ENCODE data around the gene DNAH3. TPM values are rescaled to one million over a fixed set of nuclear protein-coding genes. Genes with fewer than 3 reads are reported as not detected.

DNAH3 gene
- total RNA-seq, 1 experiment from 2014 or later = 0.15 TPM

- Histone ChIP-seq H3K9me3 (ENCODE audit: control insufficient read depth in 1 of 2, insufficient read depth in 1 of 2, low read depth in 1 of 2, low read length in 2 of 2) (no peaks in the 10 kb centered on the region), H3K4me3 (replicated peaks in 1 of 2; ENCODE audit: low read depth in 1 of 2, low read length in 2 of 2) (no peak overlapping the region), H3K4me2 (ENCODE audit: low read length) (no peak overlapping the region), H3K79me2 (ENCODE audit: insufficient read depth, low read length) (no peaks in the 10 kb centered on the region), H3K27ac (ENCODE audit: low read depth, low read length) (no peak overlapping the region), H3K36me3 (ENCODE audit: control insufficient read depth in 1 of 2, insufficient read depth in 2 of 2, low read length in 2 of 2) (no peaks in the 10 kb centered on the region), H2AFZ (ENCODE audit: low read depth, low read length, poor library complexity, severe bottlenecking) (no peak overlapping the region), H3K9ac (ENCODE audit: low read length) (no peak overlapping the region), H4K20me1 (ENCODE audit: insufficient read depth) (no peaks in the 10 kb centered on the region), H3K4me1 (ENCODE audit: control insufficient read depth in 1 of 2, insufficient read depth in 2 of 2, low read length in 2 of 2) (peaks cover 12 to 15% of the 10 kb centered on the region in 2 experiments), H3K27me3 (ENCODE audit: insufficient read depth, low read length) (no peaks in the 10 kb centered on the region), H3K9me2 (ENCODE audit: insufficient read depth) (no peaks in the 10 kb centered on the region)
- intact Hi-C loops (cut with micrococcal nuclease) = no loop called here
- ChIA-PET CTCF (no interaction called here), RAD21 (ENCODE audit: low non-redundant PET in 1 of 2, low total read pairs in 2 of 2, uncharacterized antibody in 2 of 2, unreplicated experiment in 2 of 2) (no interaction called here), POLR2A (no interaction called here)
- no TSS peak for BruUV-seq (replicated peaks)
- TF ChIP-seq, protein P1, sequence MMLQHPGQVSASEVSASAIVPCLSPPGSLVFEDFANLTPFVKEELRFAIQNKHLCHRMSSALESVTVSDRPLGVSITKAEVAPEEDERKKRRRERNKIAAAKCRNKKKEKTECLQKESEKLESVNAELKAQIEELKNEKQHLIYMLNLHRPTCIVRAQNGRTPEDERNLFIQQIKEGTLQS (IDR thresholded peaks at IDR 0.05) = no peak
- DNase-seq (ENCODE audit: low read depth, low spot score) (no peak), ATAC-seq (no peak)
These were observed 200.4 kb downstream of the DNAH3 start for GRCh38 chr16:20950294-20950693.

- ChIA-PET POLR2A (no interaction called here), RAD21 (ENCODE audit: low non-redundant PET in 1 of 2, low total read pairs in 2 of 2, uncharacterized antibody in 2 of 2, unreplicated experiment in 2 of 2) (no interaction called here), CTCF (no interaction called here)
- H3K9me3 ChIP-seq (ENCODE audit: control insufficient read depth in 1 of 2, insufficient read depth in 1 of 2, low read depth in 1 of 2, low read length in 2 of 2) = no peaks in the 10 kb centered on the region
- no TSS peak for BruUV-seq (replicated peaks)
- intact Hi-C loops (cut with micrococcal nuclease) = no loop called here
- TF ChIP-seq POLR2AphosphoS5 (IDR thresholded peaks at IDR 0.05; ENCODE audit: low read depth, low read length) = no peak
- TF ChIP-seq, protein P2, sequence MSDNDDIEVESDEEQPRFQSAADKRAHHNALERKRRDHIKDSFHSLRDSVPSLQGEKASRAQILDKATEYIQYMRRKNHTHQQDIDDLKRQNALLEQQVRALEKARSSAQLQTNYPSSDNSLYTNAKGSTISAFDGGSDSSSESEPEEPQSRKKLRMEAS (IDR thresholded peaks at IDR 0.05) = no peak
- no peak for TF ChIP-seq SIN3A (IDR thresholded peaks at IDR 0.05; ENCODE audit: low read depth)
- TF ChIP-seq ZNF274 (IDR thresholded peaks at IDR 0.05; ENCODE audit: low read depth, low read length) = no peak
- no peak for TF ChIP-seq RAD21 (IDR thresholded peaks at IDR 0.05; ENCODE audit: low read depth)
- TF ChIP-seq EZH2 (IDR thresholded peaks at IDR 0.05) = no peak
- TF ChIP-seq SRF (IDR thresholded peaks at IDR 0.05; ENCODE audit: low read depth) = no peak
- TF ChIP-seq POLR2A (IDR thresholded peaks at IDR 0.05; ENCODE audit: borderline replicate concordance, extremely low read depth, insufficient read depth, insufficient read length) = no peak
- no peak for TF ChIP-seq CTCF (IDR thresholded peaks at IDR 0.05 in 2 of 3, conservative IDR thresholded peaks at IDR 0.05 in 1 of 3; ENCODE audit: borderline replicate concordance in 1 of 3, insufficient read depth in 1 of 3, low read depth in 2 of 3, low read length in 2 of 3)
- TF ChIP-seq EGR1 (IDR thresholded peaks at IDR 0.05; ENCODE audit: low read depth) = no peak
- TF ChIP-seq, protein P3, sequence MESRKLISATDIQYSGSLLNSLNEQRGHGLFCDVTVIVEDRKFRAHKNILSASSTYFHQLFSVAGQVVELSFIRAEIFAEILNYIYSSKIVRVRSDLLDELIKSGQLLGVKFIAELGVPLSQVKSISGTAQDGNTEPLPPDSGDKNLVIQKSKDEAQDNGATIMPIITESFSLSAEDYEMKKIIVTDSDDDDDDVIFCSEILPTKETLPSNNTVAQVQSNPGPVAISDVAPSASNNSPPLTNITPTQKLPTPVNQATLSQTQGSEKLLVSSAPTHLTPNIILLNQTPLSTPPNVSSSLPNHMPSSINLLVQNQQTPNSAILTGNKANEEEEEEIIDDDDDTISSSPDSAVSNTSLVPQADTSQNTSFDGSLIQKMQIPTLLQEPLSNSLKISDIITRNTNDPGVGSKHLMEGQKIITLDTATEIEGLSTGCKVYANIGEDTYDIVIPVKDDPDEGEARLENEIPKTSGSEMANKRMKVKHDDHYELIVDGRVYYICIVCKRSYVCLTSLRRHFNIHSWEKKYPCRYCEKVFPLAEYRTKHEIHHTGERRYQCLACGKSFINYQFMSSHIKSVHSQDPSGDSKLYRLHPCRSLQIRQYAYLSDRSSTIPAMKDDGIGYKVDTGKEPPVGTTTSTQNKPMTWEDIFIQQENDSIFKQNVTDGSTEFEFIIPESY (IDR thresholded peaks at IDR 0.05; ENCODE audit: extremely low read depth, insufficient replicate concordance, low read length) = no peak
- no peak for TF ChIP-seq CEBPB (IDR thresholded peaks at IDR 0.05; ENCODE audit: low read depth)
- no peak for TF ChIP-seq SP1 (IDR thresholded peaks at IDR 0.05; ENCODE audit: low read depth)
- no peak for TF ChIP-seq YY1 (IDR thresholded peaks at IDR 0.05; ENCODE audit: extremely low read depth, insufficient replicate concordance, low read depth, low read length)
- no peak for TF ChIP-seq CBX3 (IDR thresholded peaks at IDR 0.05; ENCODE audit: low read depth)
- TF ChIP-seq ZFX (IDR thresholded peaks at IDR 0.05) = no peak
- H4K20me1 ChIP-seq (ENCODE audit: insufficient read depth) = no peaks in the 10 kb centered on the region
- H3K36me3 ChIP-seq (ENCODE audit: control insufficient read depth in 1 of 2, insufficient read depth in 2 of 2, low read length in 2 of 2) = no peaks in the 10 kb centered on the region
- no peak overlapping the region for H3K4me3 ChIP-seq (replicated peaks in 1 of 2; ENCODE audit: low read depth in 1 of 2, low read length in 2 of 2)
- no peak overlapping the region for H2AFZ ChIP-seq (ENCODE audit: low read depth, low read length, poor library complexity, severe bottlenecking)
- H3K27ac ChIP-seq (ENCODE audit: low read depth, low read length) = no peak overlapping the region
- H3K4me1 ChIP-seq (ENCODE audit: control insufficient read depth in 1 of 2, insufficient read depth in 2 of 2, low read length in 2 of 2) = peaks cover 12 to 15% of the 10 kb centered on the region in 2 experiments
- ATAC-seq (no peak), DNase-seq (ENCODE audit: low read depth, low spot score) (no peak)
- H3K27me3 ChIP-seq (ENCODE audit: insufficient read depth, low read length) = no peaks in the 10 kb centered on the region
- no peaks in the 10 kb centered on the region for H3K9me2 ChIP-seq (ENCODE audit: insufficient read depth)
- no peak overlapping the region for H3K4me2 ChIP-seq (ENCODE audit: low read length)
- no peak overlapping the region for H3K9ac ChIP-seq (ENCODE audit: low read length)
- no peaks in the 10 kb centered on the region for H3K79me2 ChIP-seq (ENCODE audit: insufficient read depth, low read length)
These were observed 201.0 kb downstream of the DNAH3 start for GRCh38 chr16:20949660-20950059.
